KMS-11 (cell line): ENCODE measurements around the gene RBM24.

Experiments
- H2AFZ ChIP-seq: fragments of 200-600 bp; sonication (generic); 2 replicates; pipeline ENCODE4 v1.6.1; 2016; ENCODE audit warnings: antibody characterized with exemption, mixed run types, low read depth
- H3K27ac ChIP-seq: fragments of 200-600 bp; sonication (generic); 2 replicates; pipeline ENCODE4 v1.6.1; 2016; ENCODE audit warnings: mild to moderate bottlenecking, mixed run types
- H3K27me3 ChIP-seq: fragments of 200-600 bp; sonication (generic); 2 replicates; pipeline ENCODE4 v1.6.1; 2017; ENCODE audit warnings: mild to moderate bottlenecking, low read depth, mixed run types, moderate library complexity; ENCODE audit not compliant: insufficient read depth
- H3K36me3 ChIP-seq: fragments of 200-600 bp; sonication (generic); 2 replicates; pipeline ENCODE4 v1.6.1; 2017; ENCODE audit warnings: mild to moderate bottlenecking, mixed run types; ENCODE audit not compliant: insufficient read depth
- H3K4me1 ChIP-seq: fragments of 200-600 bp; sonication (generic); 2 replicates; pipeline ENCODE4 v1.6.1; 2016; ENCODE audit warnings: mild to moderate bottlenecking, low read depth, mixed run types; ENCODE audit not compliant: poor library complexity, severe bottlenecking
- H3K4me2 ChIP-seq: fragments of 200-600 bp; sonication (generic); 2 replicates; pipeline ENCODE4 v1.7.0; 2016; ENCODE audit warnings: mild to moderate bottlenecking, mixed run types
- H3K4me3 ChIP-seq: fragments of 200-600 bp; sonication (generic); IDR thresholded peaks from 2 replicates; pipeline ENCODE4 v1.6.1; 2017; ENCODE audit warnings: low read depth, low read length, mixed read lengths; ENCODE audit not compliant: insufficient read depth
- H3K79me2 ChIP-seq: fragments of 200-600 bp; sonication (generic); 2 replicates; pipeline ENCODE4 v1.6.1; 2016; ENCODE audit warnings: low read depth, mixed run types; ENCODE audit not compliant: insufficient read depth
- H3K9ac ChIP-seq: fragments of 200-600 bp; sonication (generic); 2 replicates; pipeline ENCODE4 v1.6.1; 2016; ENCODE audit warnings: mild to moderate bottlenecking, mixed run types
- H4K20me1 ChIP-seq: fragments of 200-600 bp; sonication (generic); 2 replicates; pipeline ENCODE4 v1.6.1; 2016; ENCODE audit warnings: mild to moderate bottlenecking, mixed run types; ENCODE audit not compliant: insufficient read depth
- TF ChIP-seq, protein P1 (sequence below): fragments of 200-600 bp; sonication (generic); conservative IDR thresholded peaks from 2 replicates; pipeline ENCODE4 v1.6.1; 2017; ENCODE audit warnings: low read depth, mild to moderate bottlenecking, antibody characterized with exemption, low read length, moderate library complexity, mixed read lengths

The RBM24 gene

DNA sequence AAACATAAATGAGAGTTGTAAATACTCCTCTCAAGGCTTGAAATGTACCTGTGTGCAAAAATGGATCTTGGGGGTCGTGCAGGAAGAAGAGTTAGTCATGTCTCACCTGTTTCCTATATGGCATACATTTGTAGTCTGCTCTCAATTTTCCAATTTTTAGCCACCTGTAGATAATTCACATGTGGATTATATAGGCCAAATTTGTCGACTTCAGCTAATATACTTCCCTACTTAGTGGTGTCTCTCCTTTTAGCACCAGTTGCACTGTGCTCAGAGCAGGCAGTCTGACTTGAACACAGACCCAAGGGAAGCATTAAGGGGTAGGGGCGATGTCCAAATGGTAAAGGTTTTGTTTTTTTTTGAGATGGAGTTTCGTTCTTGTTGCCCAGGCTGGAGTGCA is 1.9 kb downstream of the RBM24 start:
- no peak overlapping the region for H3K9ac ChIP-seq
- no peaks in the 10 kb centered on the region for H4K20me1 ChIP-seq
- no peak overlapping the region for H3K27ac ChIP-seq
- no peak overlapping the region for H3K4me3 ChIP-seq
- no peak overlapping the region for H2AFZ ChIP-seq
- H3K36me3 ChIP-seq: no peaks in the 10 kb centered on the region
- TF ChIP-seq, protein P1, sequence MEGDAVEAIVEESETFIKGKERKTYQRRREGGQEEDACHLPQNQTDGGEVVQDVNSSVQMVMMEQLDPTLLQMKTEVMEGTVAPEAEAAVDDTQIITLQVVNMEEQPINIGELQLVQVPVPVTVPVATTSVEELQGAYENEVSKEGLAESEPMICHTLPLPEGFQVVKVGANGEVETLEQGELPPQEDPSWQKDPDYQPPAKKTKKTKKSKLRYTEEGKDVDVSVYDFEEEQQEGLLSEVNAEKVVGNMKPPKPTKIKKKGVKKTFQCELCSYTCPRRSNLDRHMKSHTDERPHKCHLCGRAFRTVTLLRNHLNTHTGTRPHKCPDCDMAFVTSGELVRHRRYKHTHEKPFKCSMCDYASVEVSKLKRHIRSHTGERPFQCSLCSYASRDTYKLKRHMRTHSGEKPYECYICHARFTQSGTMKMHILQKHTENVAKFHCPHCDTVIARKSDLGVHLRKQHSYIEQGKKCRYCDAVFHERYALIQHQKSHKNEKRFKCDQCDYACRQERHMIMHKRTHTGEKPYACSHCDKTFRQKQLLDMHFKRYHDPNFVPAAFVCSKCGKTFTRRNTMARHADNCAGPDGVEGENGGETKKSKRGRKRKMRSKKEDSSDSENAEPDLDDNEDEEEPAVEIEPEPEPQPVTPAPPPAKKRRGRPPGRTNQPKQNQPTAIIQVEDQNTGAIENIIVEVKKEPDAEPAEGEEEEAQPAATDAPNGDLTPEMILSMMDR: no peak
- H3K4me1 ChIP-seq: peaks cover 8% of the 10 kb centered on the region
- no peak overlapping the region for H3K4me2 ChIP-seq
- H3K79me2 ChIP-seq: no peaks in the 10 kb centered on the region
- no peaks in the 10 kb centered on the region for H3K27me3 ChIP-seq

GRCh38 chr6:17289630-17290061 is 8.5 kb downstream of the RBM24 start:
- no peak overlapping the region for H3K4me3 ChIP-seq
- H3K27ac ChIP-seq: no peak overlapping the region
- no peaks in the 10 kb centered on the region for H3K79me2 ChIP-seq
- H3K9ac ChIP-seq: no peak overlapping the region
- TF ChIP-seq, protein P1: no peak
- no peaks in the 10 kb centered on the region for H4K20me1 ChIP-seq
- H3K27me3 ChIP-seq: no peaks in the 10 kb centered on the region
- no peak overlapping the region for H2AFZ ChIP-seq
- H3K4me2 ChIP-seq: no peak overlapping the region
- no peaks in the 10 kb centered on the region for H3K36me3 ChIP-seq
- peaks cover 4% of the 10 kb centered on the region for H3K4me1 ChIP-seq

GRCh38 chr6:17291778-17292177 is 10.6 kb downstream of the RBM24 start:
- H3K36me3 ChIP-seq: no peaks in the 10 kb centered on the region
- H2AFZ ChIP-seq: no peak overlapping the region
- no peaks in the 10 kb centered on the region for H3K4me1 ChIP-seq
- H3K27me3 ChIP-seq: no peaks in the 10 kb centered on the region
- no peak overlapping the region for H3K9ac ChIP-seq
- H3K27ac ChIP-seq: no peak overlapping the region
- H3K79me2 ChIP-seq: no peaks in the 10 kb centered on the region
- no peak overlapping the region for H3K4me2 ChIP-seq
- TF ChIP-seq, protein P1: no peak
- H3K4me3 ChIP-seq: no peak overlapping the region
- H4K20me1 ChIP-seq: no peaks in the 10 kb centered on the region

DNA sequence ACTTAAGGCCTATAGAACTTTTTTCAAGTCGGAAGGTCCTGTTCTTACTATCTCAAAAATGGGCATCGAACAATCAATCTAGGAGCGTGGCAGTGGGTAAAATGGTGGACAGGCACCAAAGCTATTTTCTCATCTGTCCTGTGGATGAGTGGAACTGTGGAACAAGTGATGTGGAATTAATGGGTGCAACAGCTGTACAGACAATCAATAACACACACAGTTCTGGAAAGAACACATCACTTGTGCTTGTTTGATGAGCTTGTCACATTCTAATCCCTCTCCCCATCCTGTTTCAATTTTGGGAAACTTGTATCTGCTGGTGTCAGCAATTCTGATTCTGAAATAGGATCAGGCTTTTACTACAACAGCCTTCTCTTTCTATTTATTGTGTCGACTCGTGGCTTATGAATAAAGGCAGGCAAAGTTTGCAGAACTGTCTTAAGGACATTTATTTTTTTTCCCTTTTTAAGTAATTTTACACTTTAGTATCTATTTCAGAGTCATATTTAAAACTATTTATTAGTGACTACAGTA is 11.5 kb downstream of the RBM24 start:
- no peaks in the 10 kb centered on the region for H3K4me1 ChIP-seq
- H3K4me2 ChIP-seq: no peak overlapping the region
- no peak overlapping the region for H3K4me3 ChIP-seq
- no peak overlapping the region for H3K9ac ChIP-seq
- H2AFZ ChIP-seq: no peak overlapping the region
- no peak overlapping the region for H3K27ac ChIP-seq
- TF ChIP-seq, protein P1: no peak
- no peaks in the 10 kb centered on the region for H3K79me2 ChIP-seq
- H3K27me3 ChIP-seq: no peaks in the 10 kb centered on the region
- H4K20me1 ChIP-seq: no peaks in the 10 kb centered on the region
- H3K36me3 ChIP-seq: no peaks in the 10 kb centered on the region
